Hepatic stellate cell (primary cell): ENCODE results near the gene NCAPD3.
"Not testable (repeated sequence)": the region's sequence is repeated elsewhere in the genome, so short reads cannot be mapped to it uniquely, and the experiment has no call there.

Experiments
- DNase-seq: peaks from one replicate; pipeline ENCODE4 v3.0.0; 2011; ENCODE audit warnings: low spot score

The NCAPD3 gene

GRCh38 chr11:134224710-134225664 is 1.2 kb upstream of the NCAPD3 start:
- peak; percentile 41 for DNase-seq

- no peak for DNase-seq
These were observed 646 bp downstream of the NCAPD3 start for GRCh38 chr11:134223121-134223520.

GRCh38 chr11:134216816-134217215 is 7.0 kb downstream of the NCAPD3 start:
- no peak for DNase-seq

- DNase-seq: no peak
These were observed 7.9 kb downstream of the NCAPD3 start for GRCh38 chr11:134215836-134216235.

- no peak for DNase-seq
These were observed 16.1 kb downstream of the NCAPD3 start for GRCh38 chr11:134207538-134208239.

- DNase-seq: no peak
These were observed 17.6 kb downstream of the NCAPD3 start for GRCh38 chr11:134206185-134206584.

GRCh38 chr11:134205729-134206128 is 18.0 kb downstream of the NCAPD3 start:
- DNase-seq: no peak

GRCh38 chr11:134202661-134203060 is 21.1 kb downstream of the NCAPD3 start:
- no peak for DNase-seq

GRCh38 chr11:134200688-134201087 is 23.1 kb downstream of the NCAPD3 start:
- DNase-seq: no peak

GRCh38 chr11:134199531-134199930 is 24.2 kb downstream of the NCAPD3 start:
- DNase-seq: no peak

GRCh38 chr11:134196756-134197155 is 27.0 kb downstream of the NCAPD3 start:
- DNase-seq: no peak

GRCh38 chr11:134188092-134188491 is 35.7 kb downstream of the NCAPD3 start:
- not testable (repeated sequence) for DNase-seq

- DNase-seq: no peak
These were observed 42.1 kb downstream of the NCAPD3 start for GRCh38 chr11:134181707-134182106.

GRCh38 chr11:134178032-134178674 is 45.6 kb downstream of the NCAPD3 start:
- no peak for DNase-seq

- DNase-seq: no peak
These were observed 47.5 kb downstream of the NCAPD3 start for GRCh38 chr11:134176284-134176683.

GRCh38 chr11:134173296-134173695 is 50.5 kb downstream of the NCAPD3 start:
- no peak for DNase-seq

- no peak for DNase-seq
These were observed 51.8 kb downstream of the NCAPD3 start for GRCh38 chr11:134171951-134172350.

GRCh38 chr11:134170919-134171281 is 52.9 kb downstream of the NCAPD3 start:
- DNase-seq: peak; percentile 28

- DNase-seq: no peak
These were observed 53.4 kb downstream of the NCAPD3 start for GRCh38 chr11:134170177-134170918.

- DNase-seq: no peak
These were observed 59.0 kb downstream of the NCAPD3 start for GRCh38 chr11:134164490-134165370.

GRCh38 chr11:134159652-134160051 is 64.1 kb downstream of the NCAPD3 start:
- no peak for DNase-seq
